ENCODE data around the gene PTPRM. TPM values are rescaled to one million over a fixed set of nuclear protein-coding genes. Genes with fewer than 3 reads are reported as not detected.

Gene PTPRM
- total and polyA plus RNA-seq, 4 donors = 118 to 160 (median 122) TPM

DNA sequence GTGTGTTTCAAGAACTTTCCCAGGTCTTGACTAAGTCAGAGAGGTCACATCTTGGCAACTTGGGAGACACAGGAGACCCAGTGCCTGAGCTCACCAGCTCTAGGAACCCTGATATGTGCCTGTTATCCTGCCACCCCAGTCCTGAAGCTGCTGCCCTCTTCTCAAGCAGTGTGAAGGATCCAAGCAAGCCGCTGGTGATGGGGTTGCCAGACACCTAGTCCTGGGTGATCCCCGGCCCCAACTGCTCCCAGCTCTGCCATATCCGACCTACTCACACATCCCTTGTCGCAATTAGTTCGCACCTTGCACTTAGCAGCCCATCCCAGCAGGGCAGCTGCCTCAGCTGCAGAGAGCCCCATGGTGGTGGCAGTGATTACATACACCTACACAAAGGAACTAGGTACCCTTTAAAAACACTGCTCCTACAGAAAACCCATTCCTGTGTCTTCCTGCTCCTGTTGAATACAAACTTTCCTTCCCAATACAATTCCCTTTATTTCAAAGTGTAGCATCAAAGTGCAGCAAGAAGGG is 794.9 kb downstream of the PTPRM start:
- 78% methylated on average over 5 of the region's 5 CpGs for WGBS (ENCODE audit: insufficient coverage)
- Histone ChIP-seq H3K9me3 (ENCODE audit: control insufficient read depth, insufficient read depth, low read length) (no peaks in the 10 kb centered on the region), H3K4me1 (ENCODE audit: control insufficient read depth, insufficient read depth, low read length) (peaks cover 16% of the 10 kb centered on the region), H3K27me3 (ENCODE audit: control insufficient read depth, insufficient read depth, low read length) (no peaks in the 10 kb centered on the region), H3K27ac (ENCODE audit: low read depth, low read length) (no peak overlapping the region), H3K36me3 (ENCODE audit: control insufficient read depth, insufficient read depth, low read length) (no peaks in the 10 kb centered on the region), H3K4me3 (ENCODE audit: low read depth, low read length) (no peak overlapping the region)
- DNase-seq (ENCODE audit: low read depth in 4 of 6, low spot score in 6 of 6) = no peak

DNA sequence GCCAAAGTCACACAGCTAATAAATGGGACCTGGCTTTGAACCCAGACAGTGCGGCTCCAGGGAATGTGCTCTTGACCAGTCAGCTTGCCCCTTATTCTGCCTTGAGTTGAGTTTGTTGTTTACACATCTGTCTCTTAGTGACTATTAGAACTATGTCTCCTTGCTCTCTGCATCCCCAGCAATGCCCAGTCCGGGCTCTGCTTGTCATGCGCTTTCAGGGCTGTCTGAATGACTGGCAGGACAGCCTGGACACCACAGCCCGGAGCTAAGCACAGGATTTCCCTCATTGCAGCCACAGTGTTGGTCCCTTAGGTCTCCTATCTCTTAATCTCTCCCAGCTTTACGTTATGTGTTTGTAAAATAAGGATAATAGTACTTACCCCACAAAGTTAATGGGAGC is 795.7 kb downstream of the PTPRM start:
- Histone ChIP-seq H3K27ac (ENCODE audit: low read depth, low read length) (no peak overlapping the region), H3K4me1 (ENCODE audit: control insufficient read depth, insufficient read depth, low read length) (peaks cover 22% of the 10 kb centered on the region), H3K36me3 (ENCODE audit: control insufficient read depth, insufficient read depth, low read length) (no peaks in the 10 kb centered on the region), H3K27me3 (ENCODE audit: control insufficient read depth, insufficient read depth, low read length) (peaks cover 2% of the 10 kb centered on the region), H3K9me3 (ENCODE audit: control insufficient read depth, insufficient read depth, low read length) (no peaks in the 10 kb centered on the region), H3K4me3 (ENCODE audit: low read depth, low read length) (no peak overlapping the region)
- no peak for DNase-seq (ENCODE audit: low read depth in 4 of 6, low spot score in 6 of 6)
- WGBS (ENCODE audit: insufficient coverage) = 100% methylated on average over 3 of the region's 5 CpGs

DNA sequence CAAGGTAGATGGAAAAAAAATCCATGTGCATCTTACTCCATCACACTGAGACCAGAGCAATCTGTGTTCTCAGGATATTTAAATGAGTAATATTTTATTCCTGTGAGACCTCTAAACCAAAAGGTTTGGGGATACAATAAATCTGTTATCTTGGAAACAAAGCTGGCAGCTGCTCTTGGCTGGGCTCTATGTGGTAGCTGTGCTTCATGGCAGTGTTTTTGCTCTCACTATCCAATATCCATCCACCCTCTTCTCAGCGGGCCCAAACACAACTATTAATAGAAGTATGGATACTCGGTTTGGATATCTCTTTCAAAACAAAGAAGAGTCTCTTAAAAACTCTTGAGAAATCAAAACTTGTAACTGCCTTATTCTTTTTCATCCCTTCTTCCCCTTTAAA is 797.3 kb downstream of the PTPRM start:
- DNase-seq (ENCODE audit: low read depth in 4 of 6, low spot score in 6 of 6) = no peak
- no CpG with 5 or more reads among the region's 2 CpGs for WGBS (ENCODE audit: insufficient coverage)
- Histone ChIP-seq H3K4me1 (ENCODE audit: control insufficient read depth, insufficient read depth, low read length) (peaks cover 19% of the 10 kb centered on the region), H3K9me3 (ENCODE audit: control insufficient read depth, insufficient read depth, low read length) (no peaks in the 10 kb centered on the region), H3K36me3 (ENCODE audit: control insufficient read depth, insufficient read depth, low read length) (no peaks in the 10 kb centered on the region), H3K27ac (ENCODE audit: low read depth, low read length) (no peak overlapping the region), H3K27me3 (ENCODE audit: control insufficient read depth, insufficient read depth, low read length) (peaks cover 2% of the 10 kb centered on the region), H3K4me3 (ENCODE audit: low read depth, low read length) (no peak overlapping the region)

DNA sequence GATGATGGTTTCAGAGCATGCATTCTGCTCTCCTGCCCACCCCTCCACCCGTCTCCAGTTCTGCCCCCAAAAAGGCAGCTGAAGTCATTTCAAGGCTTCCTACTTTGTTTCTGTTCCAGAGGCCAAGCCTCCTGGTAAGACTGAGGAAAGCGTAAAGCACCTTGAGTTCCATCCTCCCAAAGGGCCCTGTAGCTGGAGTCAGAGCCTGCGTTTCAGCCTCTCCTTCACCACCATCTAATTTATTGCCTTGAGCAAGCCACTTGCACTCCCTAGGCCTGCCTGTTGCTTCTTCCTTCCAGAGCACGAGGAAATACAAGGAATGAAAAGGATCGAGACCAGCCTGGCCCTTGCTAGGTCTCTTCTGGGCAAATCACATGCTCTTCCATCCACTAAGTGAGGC is 797.9 kb downstream of the PTPRM start:
- Histone ChIP-seq H3K36me3 (ENCODE audit: control insufficient read depth, insufficient read depth, low read length) (no peaks in the 10 kb centered on the region), H3K27me3 (ENCODE audit: control insufficient read depth, insufficient read depth, low read length) (peaks cover 2% of the 10 kb centered on the region), H3K9me3 (ENCODE audit: control insufficient read depth, insufficient read depth, low read length) (no peaks in the 10 kb centered on the region), H3K4me1 (ENCODE audit: control insufficient read depth, insufficient read depth, low read length) (peaks cover 16% of the 10 kb centered on the region), H3K4me3 (ENCODE audit: low read depth, low read length) (no peak overlapping the region), H3K27ac (ENCODE audit: low read depth, low read length) (no peak overlapping the region)
- no peak for DNase-seq (ENCODE audit: low read depth in 4 of 6, low spot score in 6 of 6)
- WGBS (ENCODE audit: insufficient coverage) = 84% methylated on average over 4 of the region's 5 CpGs

DNA sequence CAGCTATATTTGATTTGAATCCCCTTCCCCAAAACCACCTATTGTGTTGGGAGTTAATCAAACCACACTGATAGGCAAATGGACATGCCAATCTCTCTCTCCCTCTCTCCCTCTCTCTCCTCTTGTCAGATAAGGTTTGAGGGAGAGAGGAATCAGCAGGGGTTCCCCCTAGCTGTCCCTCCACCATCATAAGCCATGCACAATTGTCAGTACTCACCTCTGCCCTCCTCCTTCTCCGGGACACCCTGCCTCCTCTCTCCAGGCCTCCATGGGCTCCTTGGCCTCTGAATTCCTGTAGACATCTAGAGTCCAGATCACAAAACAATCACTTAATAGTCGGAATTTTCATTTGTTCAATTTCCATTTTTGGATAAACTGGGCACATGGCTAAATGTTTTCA is 798.4 kb downstream of the PTPRM start:
- Histone ChIP-seq H3K36me3 (ENCODE audit: control insufficient read depth, insufficient read depth, low read length) (no peaks in the 10 kb centered on the region), H3K27ac (ENCODE audit: low read depth, low read length) (no peak overlapping the region), H3K27me3 (ENCODE audit: control insufficient read depth, insufficient read depth, low read length) (peaks cover 2% of the 10 kb centered on the region), H3K9me3 (ENCODE audit: control insufficient read depth, insufficient read depth, low read length) (no peaks in the 10 kb centered on the region), H3K4me1 (ENCODE audit: control insufficient read depth, insufficient read depth, low read length) (peaks cover 16% of the 10 kb centered on the region), H3K4me3 (ENCODE audit: low read depth, low read length) (no peak overlapping the region)
- no peak for DNase-seq (ENCODE audit: low read depth in 4 of 6, low spot score in 6 of 6)
- WGBS (ENCODE audit: insufficient coverage) = 92% methylated on average over 2 of the region's 2 CpGs

DNA sequence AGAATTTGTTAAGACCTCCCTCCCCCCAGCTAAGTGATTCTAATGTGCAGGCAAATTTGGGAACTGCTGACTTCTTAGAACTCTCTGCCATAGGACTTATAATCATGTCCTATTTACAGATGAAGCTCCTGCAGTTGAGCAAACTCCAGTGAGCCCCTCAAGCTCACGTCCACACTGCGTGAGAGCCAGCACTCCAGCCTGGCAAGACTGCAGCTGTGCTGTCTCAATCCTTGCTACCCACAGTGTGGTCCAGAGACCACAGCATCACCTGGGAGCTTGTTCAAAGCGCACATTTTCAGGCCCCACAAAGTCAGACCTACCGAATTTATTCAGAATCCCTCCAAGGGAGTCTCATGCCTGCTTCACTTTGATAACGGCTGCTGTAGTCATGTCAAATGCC is 799.0 kb downstream of the PTPRM start:
- Histone ChIP-seq H3K9me3 (ENCODE audit: control insufficient read depth, insufficient read depth, low read length) (no peaks in the 10 kb centered on the region), H3K27me3 (ENCODE audit: control insufficient read depth, insufficient read depth, low read length) (peaks cover 2% of the 10 kb centered on the region), H3K4me3 (ENCODE audit: low read depth, low read length) (no peak overlapping the region), H3K36me3 (ENCODE audit: control insufficient read depth, insufficient read depth, low read length) (no peaks in the 10 kb centered on the region), H3K4me1 (ENCODE audit: control insufficient read depth, insufficient read depth, low read length) (peaks cover 16% of the 10 kb centered on the region), H3K27ac (ENCODE audit: low read depth, low read length) (no peak overlapping the region)
- WGBS (ENCODE audit: insufficient coverage) = 85% methylated on average over 5 of the region's 5 CpGs
- no peak for DNase-seq (ENCODE audit: low read depth in 4 of 6, low spot score in 6 of 6)

DNA sequence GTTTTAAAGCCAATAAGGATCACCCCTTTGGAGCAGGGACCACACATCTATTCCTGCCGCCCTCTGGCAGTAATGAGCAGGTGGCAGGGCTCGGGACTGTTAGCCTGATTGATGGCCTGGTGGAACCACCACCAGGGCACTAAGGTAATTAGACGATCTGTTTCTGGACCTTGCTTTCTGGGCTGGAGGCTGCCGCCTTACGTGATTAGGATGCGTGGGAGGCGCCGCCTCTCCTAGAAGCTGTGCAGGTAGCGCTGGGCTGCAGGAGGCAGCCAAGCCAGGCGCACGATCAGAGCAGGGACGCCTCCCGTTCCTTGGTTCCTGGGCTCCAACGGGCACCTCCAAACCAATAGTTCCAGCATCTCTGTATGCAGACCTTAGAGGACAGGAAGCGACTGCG is 799.5 kb downstream of the PTPRM start:
- peaks cover 2% of the 10 kb centered on the region for H3K27me3 ChIP-seq (ENCODE audit: control insufficient read depth, insufficient read depth, low read length)
- H3K36me3 ChIP-seq (ENCODE audit: control insufficient read depth, insufficient read depth, low read length) = no peaks in the 10 kb centered on the region
- no peak overlapping the region for H3K4me3 ChIP-seq (ENCODE audit: low read depth, low read length)
- DNase-seq (ENCODE audit: low read depth in 4 of 6, low spot score in 6 of 6) = peak in 1 of 6 donors; percentile 67
- peaks cover 16% of the 10 kb centered on the region for H3K4me1 ChIP-seq (ENCODE audit: control insufficient read depth, insufficient read depth, low read length)
- 63% methylated on average over 14 of the region's 16 CpGs for WGBS (ENCODE audit: insufficient coverage)
- no peaks in the 10 kb centered on the region for H3K9me3 ChIP-seq (ENCODE audit: control insufficient read depth, insufficient read depth, low read length)
- H3K27ac ChIP-seq (ENCODE audit: low read depth, low read length) = no peak overlapping the region

DNA sequence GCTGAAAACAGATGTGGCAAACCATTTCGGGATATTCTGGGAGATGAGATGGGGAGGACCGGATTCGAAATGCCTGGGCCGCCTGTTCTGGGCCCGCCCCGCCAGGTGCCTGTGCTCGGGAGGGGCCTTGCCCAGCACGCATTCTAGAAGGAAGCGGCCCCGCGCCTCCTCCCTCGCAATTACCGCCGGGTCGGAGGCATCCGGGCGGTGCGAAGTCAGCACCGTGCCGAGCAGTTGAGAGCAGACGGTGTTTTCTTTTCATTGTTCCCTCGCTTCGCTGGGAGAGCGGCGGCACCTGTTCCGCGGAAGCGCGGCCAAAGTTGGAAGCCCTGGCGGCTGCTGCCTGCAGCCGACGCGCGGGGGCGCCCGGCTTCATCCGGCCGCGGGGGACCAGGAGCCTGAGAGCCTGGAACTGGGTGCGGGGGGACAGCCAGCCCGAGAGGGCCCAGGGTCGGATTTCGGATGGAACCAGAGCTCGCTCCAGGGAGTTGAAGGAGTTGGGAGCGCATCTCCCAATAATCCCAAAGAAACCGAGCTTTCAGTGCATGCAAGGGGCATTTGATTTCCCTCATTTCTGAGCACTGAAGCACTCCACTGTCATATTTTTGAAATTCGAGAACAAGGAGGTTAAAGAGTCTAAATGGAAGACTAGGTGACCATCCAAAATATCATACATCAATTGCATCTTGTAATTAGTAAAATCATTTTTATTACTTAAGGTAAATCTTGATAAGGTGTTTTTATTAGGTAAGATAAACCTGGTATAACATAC is 800.3 kb downstream of the PTPRM start:
- H3K4me3 ChIP-seq (ENCODE audit: low read depth, low read length) = peak overlapping the region; percentile 38
- peaks cover 16% of the 10 kb centered on the region for H3K4me1 ChIP-seq (ENCODE audit: control insufficient read depth, insufficient read depth, low read length)
- H3K27ac ChIP-seq (ENCODE audit: low read depth, low read length) = no peak overlapping the region

DNA sequence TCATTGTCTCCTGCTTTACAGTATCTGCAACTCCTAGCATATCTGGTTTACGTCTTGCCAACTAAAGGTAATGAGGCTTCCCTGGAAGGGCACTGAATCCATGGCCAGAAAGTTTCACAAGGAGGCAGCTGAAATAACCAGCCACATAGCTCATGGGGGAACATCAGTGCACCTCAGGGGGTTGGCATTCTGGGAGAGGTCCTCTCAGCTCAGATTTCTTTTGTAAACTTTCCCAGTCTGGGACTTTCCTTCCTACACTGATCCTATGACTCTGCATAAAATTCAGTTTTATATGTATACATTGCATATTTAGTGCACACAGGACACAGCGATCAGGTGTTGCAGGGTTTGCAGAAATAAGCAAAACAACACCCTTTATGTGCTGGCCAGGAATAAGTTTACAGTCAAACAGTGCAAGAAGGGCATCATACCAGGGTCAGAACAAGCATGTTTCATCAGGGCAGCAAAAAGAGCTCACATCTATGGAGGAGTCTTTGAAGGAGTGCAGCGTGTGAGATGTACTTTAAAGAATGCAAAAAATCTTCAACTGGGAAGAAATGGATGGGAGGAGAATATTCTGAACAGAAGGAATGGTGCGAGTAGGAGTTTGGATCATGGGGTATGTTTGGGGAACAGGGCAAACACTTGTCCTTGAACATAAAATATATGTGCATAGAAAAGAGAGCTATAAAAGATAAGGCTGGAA is 801.5 kb downstream of the PTPRM start:
- no peak for DNase-seq (ENCODE audit: low read depth in 4 of 6, low spot score in 6 of 6)
- 95% methylated on average over 3 of the region's 4 CpGs for WGBS (ENCODE audit: insufficient coverage)
- H3K9me3 ChIP-seq (ENCODE audit: control insufficient read depth, insufficient read depth, low read length) = no peaks in the 10 kb centered on the region
- H3K27ac ChIP-seq (ENCODE audit: low read depth, low read length) = no peak overlapping the region
- H3K4me3 ChIP-seq (ENCODE audit: low read depth, low read length) = no peak overlapping the region
- H3K27me3 ChIP-seq (ENCODE audit: control insufficient read depth, insufficient read depth, low read length) = peaks cover 2% of the 10 kb centered on the region
- H3K36me3 ChIP-seq (ENCODE audit: control insufficient read depth, insufficient read depth, low read length) = no peaks in the 10 kb centered on the region
- H3K4me1 ChIP-seq (ENCODE audit: control insufficient read depth, insufficient read depth, low read length) = peaks cover 16% of the 10 kb centered on the region

More for the DNA sequence above, 800.3 kb downstream of the PTPRM start:
- WGBS (ENCODE audit: insufficient coverage) = 6% methylated on average over 44 of the region's 47 CpGs
- no peaks in the 10 kb centered on the region for H3K9me3 ChIP-seq (ENCODE audit: control insufficient read depth, insufficient read depth, low read length)
- DNase-seq (ENCODE audit: low read depth in 4 of 6, low spot score in 6 of 6) = peak in 4 of 6 donors; percentile 29 to 88 (median 62)
- H3K27me3 ChIP-seq (ENCODE audit: control insufficient read depth, insufficient read depth, low read length) = peaks cover 2% of the 10 kb centered on the region
- H3K36me3 ChIP-seq (ENCODE audit: control insufficient read depth, insufficient read depth, low read length) = no peaks in the 10 kb centered on the region

Measured in spinal cord (tissue), 10 donors.